Heart right ventricle (tissue), 16 donors: ENCODE results near the gene ZNF619. TPM values are rescaled to one million over a fixed set of nuclear protein-coding genes. Genes with fewer than 3 reads are reported as not detected.

Experiments
- ATAC-seq, 8 donors: fragments of 200-7000 bp; cut with Tn5 transposase; one replicate each; pipeline ENCODE4 v1.9.1; 2020; ENCODE audit warnings: mild to moderate bottlenecking in 8 of 8, moderate library complexity in 8 of 8, moderate number of reproducible peaks in 1 of 8
- DNase-seq, 2 donors: peaks; one replicate each; pipeline ENCODE4 v3.0.0-alpha.2; 2020
- H3K27ac ChIP-seq, 10 donors: fragments of 200-600 bp; sonication (generic) in 2 of 10; one replicate each; pipeline versions ENCODE4 v1.5.0 to v1.8.0; 2020 to 2022; ENCODE audit warnings: mild to moderate bottlenecking in 3 of 10
- H3K27me3 ChIP-seq, 7 donors: fragments of 200-600 bp; one replicate each; pipeline ENCODE4 v1.8.0; 2021 to 2022; ENCODE audit warnings: mild to moderate bottlenecking in 2 of 7
- H3K36me3 ChIP-seq, 9 donors: fragments of 200-600 bp; sonication (generic) in 1 of 9; one replicate each; pipeline versions ENCODE4 v1.5.0 to v1.8.0; 2020 to 2022; ENCODE audit warnings: mild to moderate bottlenecking in 2 of 9
- H3K4me1 ChIP-seq, 9 donors: fragments of 200-600 bp; sonication (generic) in 1 of 9; one replicate each; pipeline versions ENCODE4 v1.5.0 to v1.8.0; 2020 to 2022; ENCODE audit warnings: mild to moderate bottlenecking in 4 of 9
- H3K4me3 ChIP-seq, 10 donors: fragments of 200-600 bp; sonication (generic) in 2 of 10; one replicate each; pipeline versions ENCODE4 v1.5.0 to v1.8.0; 2020 to 2022; ENCODE audit warnings: mild to moderate bottlenecking in 7 of 10, moderate library complexity in 2 of 10
- H3K9me3 ChIP-seq, 11 donors: fragments of 200-600 bp in 10 of 11; sonication (generic) in 2 of 11; one replicate each; pipeline versions ENCODE4 v1.5.0 to v1.8.0; 2013 to 2022; ENCODE audit warnings: mild to moderate bottlenecking in 2 of 11, control low read depth in 1 of 11, moderate library complexity in 1 of 11
- CTCF ChIP-seq, 9 donors: fragments of 200-600 bp; sonication (generic) in 2 of 9; IDR thresholded peaks; one replicate each; pipeline versions ENCODE4 v1.5.0 to v1.8.0; 2021 to 2022; ENCODE audit warnings: antibody characterized with exemption in 9 of 9, mild to moderate bottlenecking in 5 of 9, moderate library complexity in 1 of 9
- WGBS, 2 donors: extraction: QIAGEN DNeasy Blood & Tissue Kit; methylation state at CpG; one replicate each; pipeline ENCODE4 v1.1.7; 2013; ENCODE audit warnings: inconsistent platforms in 1 of 2; 5-methylcytosine and 5-hydroxymethylcytosine counted together
- intact Hi-C, 10 donors: fragments of 100-400 bp; cut with DNase I; formaldehyde crosslinking; loops; one replicate each; pipeline versions ENCODE4 v1.11.1 to v1.14.2; 2022
- polyA plus RNA-seq, 2 donors: library from polyadenylated mRNA; stranded (reverse); fragments of 200-250 nt; gene quantifications; one replicate each; pipeline ENCODE4 v1.2.3, GENCODE V29; 2013
- total RNA-seq, 10 donors: library from RNA; stranded (reverse); fragmentation: NEBNext Ultra II Directional in 3 of 10; extraction: Animal tissue kit (Norgen Biotek cat#: 25700) in 3 of 10; gene quantifications; one replicate each; pipeline versions ENCODE4 v1.2.1 to v1.2.4, GENCODE V29; 2021 to 2023
- donor health status: Arrhythmogenic right ventricular cardiomyopathy.
- donor health status: ischemic (EF 13 %, LVEDD 7.1; RV severe dilation, severe dysfunction).
- donor health status: healthy with polysubstance abuse.
- donor health status: DM: no; HTN: yes; CAD: no.
- donor health status: DM: no; HTN: no; CAD: no.
- donor health status: ischemic (EF 25% LVEDD 6.9; RV normal size, moderate dysfunction).
- donor health status: ischemic (EF 25% LVEDD 5.7; RV mildly dilated, moderate dysfunction).
- donor health status: healthy.
- donor health status: DM: yes; HTN: yes; CAD: no.
- donor health status: Ischemic cardiomyopathy.
- donor health status: ischemic (EF 35%, LVEDD 5.7; RV mildly dilated, moderate dysfunction).
- donor health status: nonischemic (EF 11% LVEDD 7.7; RV severe dilation, severe dysfunction).
- donor health status: DM: yes; HTN: yes; CAD: no.
- donor health status: PGD.
- donor health status: ischemic (EF 29% LVEDD 5.4; RV normal size, mild dysfunction).
- donor health status: nonischemic (EF 23%, LVEDD 6.1; RV moderate dilation, normal function).

ZNF619 gene
- total and polyA plus RNA-seq, 12 donors: 1.0 to 6.1 (median 4.9) TPM

GRCh38 chr3:40521254-40521653 is 44.3 kb downstream of the ZNF619 start:
- Histone ChIP-seq H3K4me1 (peaks cover 0 to 20% (median 11%) of the 10 kb centered on the region in 9 donors), H3K27me3 (no peaks in the 10 kb centered on the region), H3K9me3 (peaks cover 0 to 3% (median 0%) of the 10 kb centered on the region in 11 donors), H3K4me3 (no peak overlapping the region), H3K27ac (no peak overlapping the region), H3K36me3 (peaks cover 0 to 18% (median 8%) of the 10 kb centered on the region in 9 donors)
- no peak for TF ChIP-seq CTCF (IDR thresholded peaks at IDR 0.05)
- 94 to 96% methylated on average over 3 of the region's 3 CpGs for WGBS, 2 donors
- ATAC-seq (no peak), DNase-seq (no peak)
- intact Hi-C loops: loop anchor here in 8 of 10 donors (5.0 to 10.0 kb wide), 6 partner anchors 44 to 204 kb away; partner anchors contain the start of genes RPL14 (in 4 of the 8) and ZNF619 (in 3 of the 8)

DNA sequence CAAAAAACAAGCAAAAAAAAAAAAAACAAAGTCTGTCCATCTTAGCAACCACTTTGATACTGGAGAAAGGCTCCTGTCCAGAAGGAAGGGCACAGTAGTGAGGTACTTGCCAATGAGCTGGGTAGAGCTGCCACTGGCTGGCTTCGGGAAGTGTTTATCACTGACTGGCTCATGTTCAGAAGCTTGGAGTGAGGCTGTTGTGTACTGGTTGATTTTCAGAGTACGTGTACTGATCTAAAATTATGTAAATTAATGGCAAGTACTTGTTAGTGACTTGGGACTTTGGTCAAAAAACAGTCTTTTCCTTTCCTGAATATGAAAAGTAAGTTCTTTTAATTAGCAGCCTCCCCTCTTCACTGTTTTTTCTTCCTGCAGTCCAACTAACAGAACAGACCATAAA is 46.9 kb downstream of the ZNF619 start:
- ATAC-seq (peak in 4 of 8 donors; percentile 36 to 61 (median 47)), DNase-seq (no peak)
- no peak for TF ChIP-seq CTCF (IDR thresholded peaks at IDR 0.05)
- H3K27ac ChIP-seq: peak overlapping the region in 8 of 10 donors; percentile 86 to 96 (median 92)
- H3K9me3 ChIP-seq: peaks cover 0 to 3% (median 0%) of the 10 kb centered on the region in 11 donors
- peak overlapping the region in 6 of 10 donors; percentile 62 to 97 (median 78) for H3K4me3 ChIP-seq
- H3K36me3 ChIP-seq: peaks cover 0 to 29% (median 8%) of the 10 kb centered on the region in 9 donors
- H3K4me1 ChIP-seq: peaks cover 0 to 22% (median 12%) of the 10 kb centered on the region in 9 donors
- WGBS, 2 donors: 34 to 42% methylated on average over 2 of the region's 2 CpGs
- intact Hi-C loops: loop anchor here in 8 of 10 donors (2.0 to 10.0 kb wide), 8 partner anchors 46 to 206 kb away; partner anchors contain the start of genes RPL14 (in 4 of the 8) and ZNF619 (in 4 of the 8)
- H3K27me3 ChIP-seq: no peaks in the 10 kb centered on the region

- Histone ChIP-seq H3K27me3 (no peaks in the 10 kb centered on the region), H3K9me3 (no peaks in the 10 kb centered on the region), H3K4me1 (peaks cover 0 to 22% (median 12%) of the 10 kb centered on the region in 9 donors), H3K4me3 (peak overlapping the region; percentile 62 to 97 (median 78)), H3K27ac (peak overlapping the region; percentile 57 to 96 (median 90)), H3K36me3 (peaks cover 0 to 33% (median 12%) of the 10 kb centered on the region in 9 donors)
- DNase-seq: no peak
- no peak for ATAC-seq
- WGBS, 2 donors: 33 to 36% methylated on average over 5 of the region's 5 CpGs
- intact Hi-C loops: loop anchor here in 8 of 10 donors (2.0 to 10.0 kb wide), 8 partner anchors 47 to 207 kb away; partner anchors contain the start of genes RPL14 (in 4 of the 8) and ZNF619 (in 4 of the 8)
- no peak for TF ChIP-seq CTCF (IDR thresholded peaks at IDR 0.05)
Measured at GRCh38 chr3:40524222-40524567, 47.3 kb downstream of the ZNF619 start.

GRCh38 chr3:40524568-40525285 is 47.8 kb downstream of the ZNF619 start, which contains the start of gene ZNF621:
Gene ZNF621 (plus strand): TSS chr3:40524960. CDS start chr3:40525841, 881 bp downstream.
- Histone ChIP-seq H3K4me3 (peak within 1 kb of the TSS; percentile 62 to 97 (median 78)), H3K36me3 (peaks cover 0 to 38% (median 17%) of the 10 kb centered on the region in 9 donors), H3K9me3 (no peaks in the 10 kb centered on the region), H3K27ac (peak within 1 kb of the TSS; percentile 57 to 96 (median 90)), H3K4me1 (peaks cover 0 to 22% (median 12%) of the 10 kb centered on the region in 9 donors), H3K27me3 (no peaks in the 10 kb centered on the region)
- 1% methylated on average over 57 to 59 of the region's 59 CpGs for WGBS, 2 donors
- DNase-seq: peak; percentile 92 to 94
- intact Hi-C loops: loop anchor here in 8 of 10 donors (2.0 to 10.0 kb wide), 9 partner anchors 47 to 207 kb away; partner anchors contain the start of genes RPL14 (in 4 of the 8) and ZNF619 (in 4 of the 8)
- peak; percentile 100 for ATAC-seq
- peak in 2 of 9 donors; percentile 14 to 20 for TF ChIP-seq CTCF (IDR thresholded peaks at IDR 0.05)
